Activated CD4-positive, alpha-beta memory T cell treated with anti-CD3 and anti-CD28 coated beads for 36 hours (primary cell): Measurements from ENCODE around the gene GPR157. TPM values are rescaled to one million over a fixed set of nuclear protein-coding genes. Genes with fewer than 3 reads are reported as not detected.
"Not testable (repeated sequence)": the region's sequence is repeated elsewhere in the genome, so short reads cannot be mapped to it uniquely, and the experiment has no call there.

ENCODE experiments used
- CTCF ChIA-PET: fragments of 350-600 bp; sonication (Branson Sonifier 250); formaldehyde crosslinking; loops from one replicate; lab custom pipeline; 2021; ENCODE audit warnings: antibody characterized with exemption, inconsistent platforms; lab: Charles Lee
- POLR2A ChIA-PET: fragments of 350-600 bp; sonication (Branson Sonifier 250); formaldehyde crosslinking; loops from one replicate; lab custom pipeline; 2021; ENCODE audit warnings: antibody characterized with exemption; lab: Charles Lee
- DNase-seq: peaks from one replicate; pipeline ENCODE4 v3.0.0-alpha.2; 2020
- H3K27ac Mint-ChIP-seq: one replicate; pipeline ENCODE4 v1.8.0; 2021; ENCODE audit warnings: mixed read lengths
- H3K27me3 Mint-ChIP-seq: one replicate; pipeline ENCODE4 v1.8.0; 2021; ENCODE audit warnings: mixed read lengths
- H3K36me3 Mint-ChIP-seq: one replicate; pipeline ENCODE4 v1.8.0; 2021; ENCODE audit warnings: mixed read lengths
- H3K4me1 Mint-ChIP-seq: one replicate; pipeline ENCODE4 v1.8.0; 2021; ENCODE audit warnings: low read depth, mixed read lengths
- H3K4me3 Mint-ChIP-seq: one replicate; pipeline ENCODE4 v1.8.0; 2021; ENCODE audit warnings: mild to moderate bottlenecking, mixed read lengths
- H3K9me3 Mint-ChIP-seq: one replicate; pipeline ENCODE4 v1.8.0; 2021; ENCODE audit warnings: mixed read lengths
- intact Hi-C: fragments of 100-400 bp; cut with micrococcal nuclease; formaldehyde crosslinking; loops from one replicate; pipeline ENCODE4 v1.15.1; 2023
- total RNA-seq, 2 experiments: library from RNA; stranded (reverse); gene quantifications; one replicate each; pipeline ENCODE4 v1.2.3, GENCODE V29; 2021

Gene GPR157
- total RNA-seq, 2 experiments from 2014 or later, result 3.5 to 3.9 TPM

GRCh38 chr1:9099555-9099954 is 29.3 kb downstream of the GPR157 start:
- Mint-ChIP-seq H3K4me1 (no peaks in the 10 kb centered on the region), H3K36me3 (peaks cover 2% of the 10 kb centered on the region), H3K9me3 (no peaks in the 10 kb centered on the region), H3K4me3 (no peak overlapping the region), H3K27ac (no peak overlapping the region), H3K27me3 (no peaks in the 10 kb centered on the region)
- intact Hi-C loops, result no loop called here
- POLR2A ChIA-PET, result no interaction called here
- DNase-seq, result no peak
- CTCF ChIA-PET, result interaction anchor here (1.3 to 2.6 kb wide), 2 partner anchors 94 to 182 kb away, joined by 3 to 8 read pairs; no protein-coding TSS in a partner anchor

- POLR2A ChIA-PET, result no interaction called here
- H3K4me1 Mint-ChIP-seq, result no peaks in the 10 kb centered on the region
- CTCF ChIA-PET, result interaction anchor here (1.9 to 2.6 kb wide), 2 partner anchors 12 to 93 kb away, joined by 8 to 9 read pairs; no protein-coding TSS in a partner anchor
Observed at GRCh38 chr1:9097947-9098705, 30.8 kb downstream of the GPR157 start.

GRCh38 chr1:9095818-9096217 is 33.1 kb downstream of the GPR157 start:
- POLR2A ChIA-PET, result no interaction called here
- Mint-ChIP-seq H3K4me3 (no peak overlapping the region), H3K27me3 (no peaks in the 10 kb centered on the region), H3K4me1 (no peaks in the 10 kb centered on the region), H3K27ac (no peak overlapping the region), H3K36me3 (no peaks in the 10 kb centered on the region), H3K9me3 (no peaks in the 10 kb centered on the region)
- intact Hi-C loops, result no loop called here
- CTCF ChIA-PET, result no interaction called here
- no peak for DNase-seq

More at GRCh38 chr1:9097947-9098705, 30.8 kb downstream of the GPR157 start:
- Mint-ChIP-seq H3K36me3 (no peaks in the 10 kb centered on the region), H3K27me3 (no peaks in the 10 kb centered on the region), H3K4me3 (no peak overlapping the region), H3K27ac (no peak overlapping the region), H3K9me3 (no peaks in the 10 kb centered on the region)
- intact Hi-C loops, result no loop called here
- DNase-seq, result no peak

DNA sequence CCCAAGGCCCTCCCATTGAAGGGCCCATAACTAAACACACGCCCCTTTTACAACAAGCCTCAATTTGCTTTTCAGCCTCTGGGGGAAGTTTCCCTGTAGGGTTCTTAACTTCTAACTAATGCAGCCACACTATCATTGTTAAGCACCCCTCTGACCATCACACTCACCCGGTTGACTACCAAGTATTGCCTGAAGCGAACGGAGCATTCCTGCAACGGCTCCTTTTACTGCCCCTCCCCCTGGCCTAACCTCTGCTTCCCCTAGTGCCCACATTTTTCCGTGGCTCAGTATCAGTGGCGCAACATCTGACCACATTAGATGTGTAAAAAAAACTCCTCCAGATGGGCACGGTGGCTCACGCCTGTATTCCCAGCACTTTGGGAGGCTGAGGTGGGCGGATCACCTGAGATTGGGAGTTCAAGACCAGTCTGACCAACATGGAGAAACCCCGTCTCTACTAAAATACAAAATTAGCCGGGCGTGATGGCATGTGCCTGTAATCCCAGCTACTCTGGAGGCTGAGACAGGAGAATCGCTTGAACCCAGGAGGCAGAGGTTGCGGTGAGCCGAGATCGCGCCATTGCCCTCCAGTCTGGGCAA is 34.8 kb downstream of the GPR157 start:
- POLR2A ChIA-PET, H3K9me3 Mint-ChIP-seq, H3K4me3 Mint-ChIP-seq, H3K27ac Mint-ChIP-seq, DNase-seq, H3K36me3 Mint-ChIP-seq, H3K27me3 Mint-ChIP-seq, H3K4me1 Mint-ChIP-seq, intact Hi-C loops: not testable (repeated sequence)
- CTCF ChIA-PET, result interaction anchor here (1.7 kb wide), 1 partner anchor 16 kb away, joined by 12 read pairs; no protein-coding TSS in a partner anchor

DNA sequence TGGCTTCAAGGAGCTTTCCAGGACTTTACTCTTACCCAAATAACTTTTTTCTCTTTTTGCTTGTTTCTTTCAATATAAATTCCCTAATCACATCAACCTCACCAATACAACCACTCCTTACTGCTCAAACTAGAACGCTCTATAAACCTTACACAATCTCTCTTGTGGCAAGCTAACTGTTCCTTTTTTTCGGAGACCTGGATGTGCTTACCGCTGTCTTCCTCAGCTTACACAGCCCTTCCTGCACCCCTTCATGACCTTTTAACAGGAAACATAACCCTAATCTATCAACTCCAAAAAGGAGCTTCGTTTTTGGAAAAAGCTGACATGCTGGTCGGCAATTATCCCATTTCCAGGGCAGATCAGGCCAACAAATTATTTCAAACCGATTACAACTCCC is 35.3 kb downstream of the GPR157 start:
- no peak for DNase-seq
- POLR2A ChIA-PET, result no interaction called here
- intact Hi-C loops, result no loop called here
- CTCF ChIA-PET, result interaction anchor here (0.6 to 1.7 kb wide), 2 partner anchors 17 to 101 kb away, joined by 3 to 12 read pairs; no protein-coding TSS in a partner anchor
- H3K27ac Mint-ChIP-seq, result no peak overlapping the region
- H3K27me3 Mint-ChIP-seq, result peaks cover 4% of the 10 kb centered on the region
- no peaks in the 10 kb centered on the region for H3K9me3 Mint-ChIP-seq
- no peaks in the 10 kb centered on the region for H3K4me1 Mint-ChIP-seq
- H3K4me3 Mint-ChIP-seq, result no peak overlapping the region
- no peaks in the 10 kb centered on the region for H3K36me3 Mint-ChIP-seq

GRCh38 chr1:9093091-9093490 is 35.8 kb downstream of the GPR157 start:
- POLR2A ChIA-PET, result no interaction called here
- Mint-ChIP-seq H3K9me3 (no peaks in the 10 kb centered on the region), H3K36me3 (no peaks in the 10 kb centered on the region), H3K27ac (no peak overlapping the region), H3K4me3 (no peak overlapping the region), H3K4me1 (no peaks in the 10 kb centered on the region), H3K27me3 (peaks cover 6% of the 10 kb centered on the region)
- intact Hi-C loops, result no loop called here
- no peak for DNase-seq
- CTCF ChIA-PET, result interaction anchor here (0.6 to 1.7 kb wide), 2 partner anchors 17 to 100 kb away, joined by 3 to 12 read pairs; no protein-coding TSS in a partner anchor

GRCh38 chr1:9088807-9089206 is 40.1 kb downstream of the GPR157 start:
- H3K4me3 Mint-ChIP-seq, result no peak overlapping the region
- intact Hi-C loops, result no loop called here
- no peaks in the 10 kb centered on the region for H3K9me3 Mint-ChIP-seq
- no peak for DNase-seq
- CTCF ChIA-PET, result no interaction called here
- no peaks in the 10 kb centered on the region for H3K36me3 Mint-ChIP-seq
- H3K4me1 Mint-ChIP-seq, result no peaks in the 10 kb centered on the region
- no peak overlapping the region for H3K27ac Mint-ChIP-seq
- POLR2A ChIA-PET, result no interaction called here
- H3K27me3 Mint-ChIP-seq, result peaks cover 14% of the 10 kb centered on the region

- ChIA-PET POLR2A (no interaction called here), CTCF (no interaction called here)
- no peak overlapping the region for H3K27ac Mint-ChIP-seq
- H3K4me3 Mint-ChIP-seq, result no peak overlapping the region
- intact Hi-C loops, result no loop called here
- H3K27me3 Mint-ChIP-seq, result peaks cover 14% of the 10 kb centered on the region
- no peaks in the 10 kb centered on the region for H3K4me1 Mint-ChIP-seq
- no peaks in the 10 kb centered on the region for H3K9me3 Mint-ChIP-seq
- DNase-seq, result no peak
- no peaks in the 10 kb centered on the region for H3K36me3 Mint-ChIP-seq
Observed at GRCh38 chr1:9087411-9088125, 41.3 kb downstream of the GPR157 start.

GRCh38 chr1:9086796-9087195 is 42.1 kb downstream of the GPR157 start:
- DNase-seq, result no peak
- ChIA-PET CTCF (no interaction called here), POLR2A (no interaction called here)
- Mint-ChIP-seq H3K27ac (no peak overlapping the region), H3K4me3 (no peak overlapping the region), H3K36me3 (no peaks in the 10 kb centered on the region), H3K27me3 (peaks cover 14% of the 10 kb centered on the region), H3K9me3 (no peaks in the 10 kb centered on the region), H3K4me1 (no peaks in the 10 kb centered on the region)
- intact Hi-C loops, result no loop called here

DNA sequence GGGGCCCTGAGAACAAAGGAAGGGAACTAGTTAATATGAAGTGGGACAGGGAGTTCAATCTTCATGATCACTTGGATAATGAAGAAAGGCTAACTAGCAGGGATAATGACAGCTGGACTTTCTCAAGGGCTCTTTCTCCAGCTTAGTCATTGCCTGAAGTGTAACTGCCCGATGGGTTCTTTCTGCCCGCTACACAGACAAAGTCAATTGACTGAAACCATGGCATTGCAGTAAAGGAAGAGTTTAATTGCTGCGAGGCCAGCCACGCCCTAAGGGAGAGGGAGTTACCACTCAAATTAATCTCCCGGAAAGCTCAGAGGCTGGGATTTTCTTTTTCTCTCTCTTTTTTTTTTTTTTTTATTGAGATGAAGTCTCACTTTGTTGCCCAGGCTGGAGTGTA is 42.9 kb downstream of the GPR157 start:
- intact Hi-C loops, result no loop called here
- Mint-ChIP-seq H3K36me3 (no peaks in the 10 kb centered on the region), H3K4me1 (no peaks in the 10 kb centered on the region), H3K27ac (no peak overlapping the region), H3K9me3 (no peaks in the 10 kb centered on the region), H3K27me3 (peaks cover 14% of the 10 kb centered on the region), H3K4me3 (no peak overlapping the region)
- POLR2A ChIA-PET, result no interaction called here
- DNase-seq, result no peak
- CTCF ChIA-PET, result no interaction called here

DNA sequence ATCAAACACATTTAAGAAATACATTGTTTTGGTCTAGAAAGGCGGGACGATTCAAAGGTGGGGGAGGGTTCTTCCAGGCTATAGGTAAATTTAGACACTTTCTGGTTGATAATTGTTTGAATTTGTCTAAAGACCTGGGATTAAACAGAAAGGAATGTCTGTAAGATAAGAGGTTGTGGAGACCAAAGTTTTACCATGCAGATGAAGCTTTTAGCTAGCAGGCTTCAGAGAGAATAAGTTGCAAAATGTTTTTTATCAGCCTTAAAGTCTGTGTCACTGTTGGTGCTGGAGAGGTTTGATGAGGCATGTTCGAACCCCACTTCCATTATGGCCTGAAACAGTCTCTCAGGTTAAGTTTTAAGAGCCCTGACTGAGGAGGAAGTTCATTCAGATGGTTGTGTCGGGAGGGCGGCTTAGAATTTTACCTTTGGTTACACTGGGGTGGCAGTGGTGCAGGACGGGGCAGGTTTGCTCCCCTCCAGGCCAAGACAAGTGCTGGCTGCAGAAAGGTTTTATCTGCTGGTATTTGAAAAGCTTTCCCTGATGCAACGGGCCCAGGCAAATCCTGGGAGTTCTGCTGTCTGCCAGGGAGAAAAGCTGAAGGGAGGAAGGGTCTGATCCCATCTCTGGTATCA is 43.5 kb downstream of the GPR157 start:
- Mint-ChIP-seq H3K36me3 (no peaks in the 10 kb centered on the region), H3K27ac (no peak overlapping the region), H3K9me3 (no peaks in the 10 kb centered on the region)

GRCh38 chr1:9084906-9085305 is 44.0 kb downstream of the GPR157 start:
- H3K27ac Mint-ChIP-seq, result no peak overlapping the region
- no peak overlapping the region for H3K4me3 Mint-ChIP-seq
- intact Hi-C loops, result no loop called here
- no peak for DNase-seq
- H3K9me3 Mint-ChIP-seq, result no peaks in the 10 kb centered on the region
- H3K27me3 Mint-ChIP-seq, result peaks cover 17% of the 10 kb centered on the region
- H3K36me3 Mint-ChIP-seq, result no peaks in the 10 kb centered on the region
- ChIA-PET POLR2A (no interaction called here), CTCF (no interaction called here)
- peaks cover 3% of the 10 kb centered on the region for H3K4me1 Mint-ChIP-seq

More for the DNA sequence above, 43.5 kb downstream of the GPR157 start:
- Mint-ChIP-seq H3K4me3 (no peak overlapping the region), H3K4me1 (peaks cover under 1% of the 10 kb centered on the region), H3K27me3 (peaks cover 14% of the 10 kb centered on the region)
- intact Hi-C loops, result no loop called here
- ChIA-PET CTCF (no interaction called here), POLR2A (no interaction called here)
- no peak for DNase-seq
